ENCODE results near the gene GAS7. TPM values are rescaled to one million over a fixed set of nuclear protein-coding genes. Genes with fewer than 3 reads are reported as not detected.
A peak's percentile ranks its signal among the peaks of the same experiment; 100 is the strongest.

The GAS7 gene
- total RNA-seq, 1 donor from 2014 or later, result 8.5 TPM

DNA sequence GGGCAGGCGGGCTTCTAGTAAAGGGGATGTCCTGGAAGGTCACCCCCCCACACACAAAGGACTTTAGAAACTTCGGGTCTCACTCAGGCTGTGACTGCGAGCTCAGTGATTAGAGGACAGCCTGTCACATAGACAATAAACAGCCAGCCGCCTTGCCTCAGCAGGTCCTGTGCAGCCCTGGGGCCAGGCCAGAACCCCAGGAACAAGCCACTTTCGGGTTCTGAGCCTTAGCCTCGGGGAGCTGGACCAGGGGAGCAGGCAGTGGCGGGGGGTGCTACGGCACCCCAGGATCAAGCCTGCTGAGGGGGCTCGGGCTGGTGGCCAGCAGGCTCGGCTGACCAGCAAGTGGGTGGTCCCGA, 1.1 kb downstream of the GAS7 start:
- DNase-seq (ENCODE audit: low read depth), result no peak
- no peak overlapping the region for H3K27ac ChIP-seq (ENCODE audit: low read depth, low read length)
- Mint-ChIP-seq H3K36me3 (ENCODE audit: low read depth, unreplicated experiment) (peaks cover 14% of the 10 kb centered on the region), H3K27me3 (ENCODE audit: low read depth, unreplicated experiment) (peaks cover 42% of the 10 kb centered on the region), H3K9me3 (ENCODE audit: unreplicated experiment) (peaks cover 15% of the 10 kb centered on the region), H3K4me3 (ENCODE audit: unreplicated experiment) (peak overlapping the region; percentile 67), H3K27ac (ENCODE audit: unreplicated experiment) (no peak overlapping the region), H3K4me1 (ENCODE audit: low read depth, unreplicated experiment) (peaks cover 9% of the 10 kb centered on the region)
- H2AFZ ChIP-seq (ENCODE audit: low read depth, low read length), result no peak overlapping the region
- no peaks in the 10 kb centered on the region for H4K20me1 ChIP-seq (ENCODE audit: insufficient read depth, low read length)
- no peaks in the 10 kb centered on the region for H3K4me1 ChIP-seq (ENCODE audit: insufficient read depth, low read length)
- peaks cover 28% of the 10 kb centered on the region for H3K27me3 ChIP-seq (ENCODE audit: insufficient read depth, low read length)
- no peaks in the 10 kb centered on the region for H3K36me3 ChIP-seq (ENCODE audit: insufficient read depth, low read length)
- no peak for TF ChIP-seq CTCF (IDR thresholded peaks at IDR 0.05; ENCODE audit: insufficient read depth, low read depth, low read length)
- TF ChIP-seq EZH2 (IDR thresholded peaks at IDR 0.05; ENCODE audit: insufficient read depth, low read length), result no peak
- no peak for FAIRE-seq
- no peaks in the 10 kb centered on the region for H3K9me3 ChIP-seq (ENCODE audit: insufficient read depth, low read depth, low read length)
- peak overlapping the region; percentile 83 for H3K4me2 ChIP-seq (ENCODE audit: low read length)
- no peak overlapping the region for H3K9ac ChIP-seq (ENCODE audit: low read length)
- no peak overlapping the region for H3K4me3 ChIP-seq (ENCODE audit: insufficient read depth, low read depth, low read length)
- no peaks in the 10 kb centered on the region for H3K79me2 ChIP-seq (ENCODE audit: insufficient read depth, low read length)

DNA sequence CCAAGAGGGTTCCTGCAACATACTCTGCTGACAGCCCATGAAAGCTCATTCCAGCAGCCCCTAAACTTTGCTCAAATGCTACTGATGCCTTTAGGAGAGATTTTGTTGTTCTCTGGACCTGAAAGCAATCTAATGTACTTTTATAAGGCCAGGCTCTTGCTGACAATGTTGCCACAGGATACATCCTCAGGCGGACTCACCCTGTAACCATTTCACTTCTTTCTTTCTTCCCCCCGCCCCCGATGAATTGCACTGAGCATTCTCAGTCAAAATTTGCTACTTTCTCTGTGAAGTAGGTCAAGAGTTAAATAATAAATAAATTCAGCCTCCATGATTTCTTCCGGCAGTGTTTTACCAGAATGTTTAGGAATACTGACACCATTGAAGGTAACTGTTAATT, 1.5 kb downstream of the GAS7 start:
- TF ChIP-seq CTCF (IDR thresholded peaks at IDR 0.05; ENCODE audit: insufficient read depth, low read depth, low read length) (no peak), EZH2 (IDR thresholded peaks at IDR 0.05; ENCODE audit: insufficient read depth, low read length) (no peak)
- H3K4me2 ChIP-seq (ENCODE audit: low read length), result no peak overlapping the region
- H3K36me3 Mint-ChIP-seq (ENCODE audit: low read depth, unreplicated experiment), result peaks cover 14% of the 10 kb centered on the region
- H3K4me3 Mint-ChIP-seq (ENCODE audit: unreplicated experiment), result peak overlapping the region; percentile 67
- H3K27ac Mint-ChIP-seq (ENCODE audit: unreplicated experiment), result no peak overlapping the region
- FAIRE-seq, result no peak
- no peaks in the 10 kb centered on the region for H3K9me3 ChIP-seq (ENCODE audit: insufficient read depth, low read depth, low read length)
- H3K9ac ChIP-seq (ENCODE audit: low read length), result no peak overlapping the region
- H3K9me3 Mint-ChIP-seq (ENCODE audit: unreplicated experiment), result peaks cover 15% of the 10 kb centered on the region
- peaks cover 42% of the 10 kb centered on the region for H3K27me3 Mint-ChIP-seq (ENCODE audit: low read depth, unreplicated experiment)
- no peak overlapping the region for H3K4me3 ChIP-seq (ENCODE audit: insufficient read depth, low read depth, low read length)
- DNase-seq (ENCODE audit: low read depth), result no peak
- peaks cover 28% of the 10 kb centered on the region for H3K27me3 ChIP-seq (ENCODE audit: insufficient read depth, low read length)
- H2AFZ ChIP-seq (ENCODE audit: low read depth, low read length), result no peak overlapping the region
- H3K4me1 Mint-ChIP-seq (ENCODE audit: low read depth, unreplicated experiment), result peaks cover 13% of the 10 kb centered on the region
- H3K36me3 ChIP-seq (ENCODE audit: insufficient read depth, low read length), result no peaks in the 10 kb centered on the region
- H3K27ac ChIP-seq (ENCODE audit: low read depth, low read length), result no peak overlapping the region
- no peaks in the 10 kb centered on the region for H4K20me1 ChIP-seq (ENCODE audit: insufficient read depth, low read length)
- H3K79me2 ChIP-seq (ENCODE audit: insufficient read depth, low read length), result no peaks in the 10 kb centered on the region
- no peaks in the 10 kb centered on the region for H3K4me1 ChIP-seq (ENCODE audit: insufficient read depth, low read length)

DNA sequence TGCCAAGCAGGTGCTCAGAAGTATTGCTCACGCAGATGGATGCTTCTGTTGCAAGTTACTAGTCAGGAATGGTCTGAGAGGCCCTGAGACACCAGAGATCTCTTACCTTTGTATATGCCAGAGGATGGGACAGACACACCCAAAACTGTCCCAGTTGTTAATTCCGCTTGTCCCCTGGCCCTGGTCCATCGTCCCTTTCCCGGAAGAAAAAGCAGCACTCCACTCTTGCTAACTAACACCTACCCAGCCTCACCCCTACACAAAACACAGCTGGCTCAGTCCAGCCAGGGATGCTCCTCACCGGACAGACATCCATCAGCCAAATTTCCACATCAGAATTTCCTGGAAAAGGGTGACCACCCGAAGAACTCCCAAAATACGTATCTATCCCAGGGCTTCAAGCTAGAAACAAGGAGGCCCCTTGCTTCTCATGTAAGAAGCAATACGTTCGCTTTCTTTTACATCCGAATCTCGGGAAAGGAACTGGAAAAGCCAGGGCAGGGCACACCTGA, 2.0 kb downstream of the GAS7 start:
- Histone ChIP-seq H2AFZ (ENCODE audit: low read depth, low read length) (no peak overlapping the region), H3K79me2 (ENCODE audit: insufficient read depth, low read length) (no peaks in the 10 kb centered on the region), H3K4me3 (ENCODE audit: insufficient read depth, low read depth, low read length) (no peak overlapping the region), H4K20me1 (ENCODE audit: insufficient read depth, low read length) (no peaks in the 10 kb centered on the region), H3K9me3 (ENCODE audit: insufficient read depth, low read depth, low read length) (no peaks in the 10 kb centered on the region), H3K27ac (ENCODE audit: low read depth, low read length) (no peak overlapping the region), H3K4me1 (ENCODE audit: insufficient read depth, low read length) (no peaks in the 10 kb centered on the region), H3K27me3 (ENCODE audit: insufficient read depth, low read length) (peaks cover 28% of the 10 kb centered on the region), H3K36me3 (ENCODE audit: insufficient read depth, low read length) (no peaks in the 10 kb centered on the region), H3K9ac (ENCODE audit: low read length) (no peak overlapping the region), H3K4me2 (ENCODE audit: low read length) (no peak overlapping the region)
- DNase-seq (ENCODE audit: low read depth), result no peak
- no peak for TF ChIP-seq EZH2 (IDR thresholded peaks at IDR 0.05; ENCODE audit: insufficient read depth, low read length)
- TF ChIP-seq CTCF (IDR thresholded peaks at IDR 0.05; ENCODE audit: insufficient read depth, low read depth, low read length), result no peak
- Mint-ChIP-seq H3K4me1 (ENCODE audit: low read depth, unreplicated experiment) (peaks cover 14% of the 10 kb centered on the region), H3K27ac (ENCODE audit: unreplicated experiment) (no peak overlapping the region), H3K36me3 (ENCODE audit: low read depth, unreplicated experiment) (peaks cover 14% of the 10 kb centered on the region), H3K27me3 (ENCODE audit: low read depth, unreplicated experiment) (peaks cover 39% of the 10 kb centered on the region), H3K9me3 (ENCODE audit: unreplicated experiment) (peaks cover 15% of the 10 kb centered on the region), H3K4me3 (ENCODE audit: unreplicated experiment) (no peak overlapping the region)
- FAIRE-seq, result no peak
